ENCODE results near the gene CCDC106. TPM values are rescaled to one million over a fixed set of nuclear protein-coding genes. Genes with fewer than 3 reads are reported as not detected.

The CCDC106 gene
- total RNA-seq, 3 donors from 2014 or later = 3.9 to 7.8 (median 4.8) TPM

- DNase-seq (no peak), ATAC-seq (no peak)
- Mint-ChIP-seq H3K4me3 (peak overlapping the region; percentile 76), H3K9me3 (no peaks in the 10 kb centered on the region), H3K4me1 (ENCODE audit: low read depth) (peaks cover 39% of the 10 kb centered on the region), H3K36me3 (ENCODE audit: insufficient read depth) (peaks cover 6% of the 10 kb centered on the region), H3K27me3 (ENCODE audit: low read depth) (no peaks in the 10 kb centered on the region)
These were observed 714 bp downstream of the CCDC106 start for GRCh38 chr19:55648585-55649267.

GRCh38 chr19:55649268-55650125, 1.5 kb downstream of the CCDC106 start:
- ATAC-seq = no peak
- Mint-ChIP-seq H3K9me3 (no peaks in the 10 kb centered on the region), H3K27me3 (ENCODE audit: low read depth) (no peaks in the 10 kb centered on the region), H3K36me3 (ENCODE audit: insufficient read depth) (peaks cover 6% of the 10 kb centered on the region), H3K4me3 (peak overlapping the region; percentile 76), H3K4me1 (ENCODE audit: low read depth) (peaks cover 39% of the 10 kb centered on the region)
- no peak for DNase-seq

GRCh38 chr19:55650126-55650557, 2.1 kb downstream of the CCDC106 start:
- ATAC-seq (no peak), DNase-seq (no peak)
- Mint-ChIP-seq H3K27me3 (ENCODE audit: low read depth) (no peaks in the 10 kb centered on the region), H3K9me3 (no peaks in the 10 kb centered on the region), H3K4me3 (no peak overlapping the region), H3K36me3 (ENCODE audit: insufficient read depth) (peaks cover 6% of the 10 kb centered on the region), H3K4me1 (ENCODE audit: low read depth) (peaks cover 39% of the 10 kb centered on the region)

GRCh38 chr19:55650602-55651230, 2.7 kb downstream of the CCDC106 start:
- peak overlapping the region; percentile 33 for H3K4me3 Mint-ChIP-seq
- no peaks in the 10 kb centered on the region for H3K27me3 Mint-ChIP-seq (ENCODE audit: low read depth)
- ATAC-seq (no peak), DNase-seq (no peak)
- peaks cover 5% of the 10 kb centered on the region for H3K36me3 Mint-ChIP-seq (ENCODE audit: insufficient read depth)
- peaks cover 34% of the 10 kb centered on the region for H3K4me1 Mint-ChIP-seq (ENCODE audit: low read depth)
- no peaks in the 10 kb centered on the region for H3K9me3 Mint-ChIP-seq

- Mint-ChIP-seq H3K4me3 (peak overlapping the region; percentile 33), H3K36me3 (ENCODE audit: insufficient read depth) (peaks cover 10% of the 10 kb centered on the region), H3K4me1 (ENCODE audit: low read depth) (peaks cover 38% of the 10 kb centered on the region), H3K27me3 (ENCODE audit: low read depth) (no peaks in the 10 kb centered on the region), H3K9me3 (no peaks in the 10 kb centered on the region)
- ATAC-seq = no peak
- no peak for DNase-seq
These were observed 3.2 kb downstream of the CCDC106 start for GRCh38 chr19:55651236-55651635.

GRCh38 chr19:55652311-55653128, 4.5 kb downstream of the CCDC106 start:
- DNase-seq (no peak), ATAC-seq (no peak)
- Mint-ChIP-seq H3K4me1 (ENCODE audit: low read depth) (peaks cover 37% of the 10 kb centered on the region), H3K9me3 (no peaks in the 10 kb centered on the region), H3K27me3 (ENCODE audit: low read depth) (no peaks in the 10 kb centered on the region), H3K4me3 (no peak overlapping the region), H3K36me3 (ENCODE audit: insufficient read depth) (peaks cover 14% of the 10 kb centered on the region)

- peaks cover 19% of the 10 kb centered on the region for H3K36me3 Mint-ChIP-seq (ENCODE audit: insufficient read depth)
- no peaks in the 10 kb centered on the region for H3K9me3 Mint-ChIP-seq
- peak; percentile 57 to 59 for ATAC-seq
- peak; percentile 99 for DNase-seq
- peaks cover 40% of the 10 kb centered on the region for H3K4me1 Mint-ChIP-seq (ENCODE audit: low read depth)
- no peaks in the 10 kb centered on the region for H3K27me3 Mint-ChIP-seq (ENCODE audit: low read depth)
- peak overlapping the region; percentile 91 for H3K4me3 Mint-ChIP-seq
These were observed 5.8 kb downstream of the CCDC106 start for GRCh38 chr19:55653651-55654322.

- ATAC-seq (peak; percentile 73 to 81), DNase-seq (peak; percentile 97)
- H3K27me3 Mint-ChIP-seq (ENCODE audit: low read depth) = no peaks in the 10 kb centered on the region
- peaks cover 21% of the 10 kb centered on the region for H3K36me3 Mint-ChIP-seq (ENCODE audit: insufficient read depth)
- peaks cover 39% of the 10 kb centered on the region for H3K4me1 Mint-ChIP-seq (ENCODE audit: low read depth)
- peak overlapping the region; percentile 91 for H3K4me3 Mint-ChIP-seq
- H3K9me3 Mint-ChIP-seq = no peaks in the 10 kb centered on the region
These were observed 6.4 kb downstream of the CCDC106 start for GRCh38 chr19:55654323-55654867.

GRCh38 chr19:55654868-55655647, 7.0 kb downstream of the CCDC106 start, which contains the start of gene U2AF2:
Gene U2AF2 (plus strand): TSS chr19:55655035. CDS start chr19:55655105, 70 bp downstream.
- Mint-ChIP-seq H3K4me1 (ENCODE audit: low read depth) (peaks cover 38% of the 10 kb centered on the region), H3K4me3 (peak within 1 kb of the TSS; percentile 91), H3K9me3 (no peaks in the 10 kb centered on the region), H3K36me3 (ENCODE audit: insufficient read depth) (peaks cover 25% of the 10 kb centered on the region), H3K27me3 (ENCODE audit: low read depth) (no peaks in the 10 kb centered on the region)
- ATAC-seq (peak; percentile 53 to 55), DNase-seq (peak; percentile 98)

- no peaks in the 10 kb centered on the region for H3K9me3 Mint-ChIP-seq
- no peaks in the 10 kb centered on the region for H3K27me3 Mint-ChIP-seq (ENCODE audit: low read depth)
- H3K36me3 Mint-ChIP-seq (ENCODE audit: insufficient read depth) = peaks cover 25% of the 10 kb centered on the region
- H3K4me3 Mint-ChIP-seq = peak overlapping the region; percentile 91
- peaks cover 34% of the 10 kb centered on the region for H3K4me1 Mint-ChIP-seq (ENCODE audit: low read depth)
- ATAC-seq (no peak), DNase-seq (no peak)
These were observed 7.6 kb downstream of the CCDC106 start for GRCh38 chr19:55655648-55656040.

GRCh38 chr19:55656552-55656951, 8.5 kb downstream of the CCDC106 start:
- Mint-ChIP-seq H3K27me3 (ENCODE audit: low read depth) (no peaks in the 10 kb centered on the region), H3K4me1 (ENCODE audit: low read depth) (peaks cover 31% of the 10 kb centered on the region), H3K36me3 (ENCODE audit: insufficient read depth) (peaks cover 25% of the 10 kb centered on the region), H3K9me3 (no peaks in the 10 kb centered on the region), H3K4me3 (peak overlapping the region; percentile 91)
- ATAC-seq (no peak), DNase-seq (no peak)

GRCh38 chr19:55656988-55657747, 9.2 kb downstream of the CCDC106 start:
- ATAC-seq (no peak), DNase-seq (no peak)
- H3K9me3 Mint-ChIP-seq = no peaks in the 10 kb centered on the region
- H3K27me3 Mint-ChIP-seq (ENCODE audit: low read depth) = no peaks in the 10 kb centered on the region
- peaks cover 33% of the 10 kb centered on the region for H3K4me1 Mint-ChIP-seq (ENCODE audit: low read depth)
- peak overlapping the region; percentile 91 for H3K4me3 Mint-ChIP-seq
- peaks cover 30% of the 10 kb centered on the region for H3K36me3 Mint-ChIP-seq (ENCODE audit: insufficient read depth)
